Activated gamma-delta T cell (primary cell): ENCODE results near the gene SCRG1.

ENCODE experiments used
- DNase-seq: peaks from one replicate; lab custom pipeline; 2025; lab: John Stamatoyannopoulos, UW
- total RNA-seq, 2 donors: gene quantifications; one replicate each; lab custom pipeline; 2026; lab: John Stamatoyannopoulos, UW

Gene SCRG1
- 0 reads per million in 2 donors for total RNA-seq

DNA sequence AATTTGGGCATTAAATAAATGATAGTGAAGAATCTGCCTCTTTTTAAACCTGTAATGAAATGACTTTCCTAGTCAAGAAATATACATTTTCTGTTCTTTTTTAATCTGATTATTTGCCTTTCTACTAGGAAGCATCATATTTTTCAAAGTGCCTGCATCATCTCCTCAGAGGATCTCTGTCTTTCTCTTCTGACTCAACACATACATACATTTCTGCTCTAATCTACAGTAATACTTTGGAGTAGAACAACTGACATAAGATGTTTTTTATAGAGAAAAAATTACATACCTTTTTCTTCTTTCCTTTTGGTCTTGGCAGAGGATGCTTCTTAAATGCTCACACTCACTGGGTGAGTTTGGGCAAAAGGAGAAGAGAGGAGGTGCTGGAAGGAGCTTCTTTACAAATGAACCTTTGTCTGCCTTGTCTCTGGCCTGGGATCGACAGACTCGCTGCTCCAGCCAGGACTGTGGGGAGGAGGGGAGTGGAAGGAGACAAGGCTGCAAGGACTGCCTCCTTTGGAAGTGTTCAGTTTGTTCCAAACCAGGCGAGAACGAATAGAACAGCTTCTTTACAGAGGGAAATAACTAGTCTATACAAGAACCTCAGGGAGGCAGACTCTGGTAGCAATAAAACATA, at the start of gene SCRG1:
TSS of gene SCRG1 (minus strand) at position 338 of the 637 bp plus-strand sequence. CDS start 7,702 bp downstream, outside the sequence.
- no peak for DNase-seq

DNA sequence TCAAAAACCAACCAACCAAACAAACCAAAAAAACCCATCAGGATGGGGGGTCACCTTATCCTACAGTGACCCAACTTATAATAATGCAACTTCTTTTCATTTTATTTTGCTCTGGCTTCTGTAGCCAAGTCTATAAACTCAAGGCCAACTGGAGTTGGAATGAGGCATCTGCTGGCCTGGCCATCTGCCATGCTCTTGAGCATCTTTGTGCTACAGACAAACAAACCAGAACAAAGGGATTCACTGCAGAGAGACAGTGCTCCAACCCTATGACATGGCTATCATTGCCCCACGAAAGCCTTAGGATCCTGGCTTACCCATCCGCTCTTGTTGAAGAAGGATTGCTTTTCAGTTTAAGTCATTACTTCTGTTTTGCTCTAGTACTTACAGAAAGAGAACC, 49.2 kb upstream of the SCRG1 start:
- DNase-seq = no peak

DNA sequence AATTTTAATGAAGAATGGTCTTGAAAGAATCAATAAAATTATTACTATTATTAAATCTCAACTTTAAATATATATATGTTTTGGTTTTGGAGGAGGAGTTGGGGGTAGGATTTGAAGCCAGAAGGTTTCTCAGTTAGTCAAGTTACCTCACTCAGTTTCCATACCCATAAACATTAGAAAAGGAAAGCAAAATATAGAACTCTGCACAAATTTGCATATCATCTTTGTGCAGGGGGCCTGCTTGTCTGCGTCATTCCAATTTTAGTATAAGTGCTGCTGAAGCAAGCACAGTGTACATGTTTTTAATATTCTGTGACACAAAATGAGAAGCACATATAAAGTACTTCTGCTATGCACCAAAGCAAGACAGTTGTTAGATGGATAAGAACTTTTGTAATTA, 47.5 kb upstream of the SCRG1 start:
- DNase-seq = no peak

GRCh38 chr4:173443121-173443520, 44.2 kb upstream of the SCRG1 start:
- DNase-seq = no peak

DNA sequence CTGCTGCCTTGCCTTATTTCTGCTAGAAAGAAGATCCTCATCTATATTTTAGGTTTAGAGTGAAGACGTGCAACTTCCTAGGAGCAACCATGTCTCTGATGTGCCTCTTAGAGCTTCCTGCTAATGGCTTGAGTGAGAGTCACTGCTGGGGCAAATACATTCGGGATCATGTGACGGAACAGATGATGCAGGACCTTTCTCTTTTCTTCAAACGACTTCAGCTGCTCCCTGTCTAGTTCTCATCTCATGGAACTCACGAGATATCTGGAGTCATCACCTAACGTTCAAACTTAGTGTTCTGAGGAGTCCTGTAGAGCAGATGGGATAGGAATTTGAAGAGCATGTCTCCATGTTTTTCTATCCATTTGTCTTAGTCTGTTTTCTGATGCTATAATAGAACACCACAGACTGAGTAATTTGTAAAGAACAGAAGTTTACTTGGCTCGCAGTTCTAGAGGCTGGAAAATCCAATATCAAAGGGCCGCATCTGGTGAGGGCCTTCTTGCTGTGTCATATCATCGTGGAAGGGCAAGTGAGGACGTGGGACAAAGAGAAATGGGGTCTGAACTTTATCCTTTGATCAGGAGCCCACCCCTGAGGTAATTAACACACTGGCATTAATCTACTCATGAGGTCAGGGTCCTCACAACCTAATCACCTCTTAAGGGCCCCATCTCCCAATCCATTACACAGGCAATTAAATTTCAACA, 43.5 kb upstream of the SCRG1 start:
- no peak for DNase-seq

DNA sequence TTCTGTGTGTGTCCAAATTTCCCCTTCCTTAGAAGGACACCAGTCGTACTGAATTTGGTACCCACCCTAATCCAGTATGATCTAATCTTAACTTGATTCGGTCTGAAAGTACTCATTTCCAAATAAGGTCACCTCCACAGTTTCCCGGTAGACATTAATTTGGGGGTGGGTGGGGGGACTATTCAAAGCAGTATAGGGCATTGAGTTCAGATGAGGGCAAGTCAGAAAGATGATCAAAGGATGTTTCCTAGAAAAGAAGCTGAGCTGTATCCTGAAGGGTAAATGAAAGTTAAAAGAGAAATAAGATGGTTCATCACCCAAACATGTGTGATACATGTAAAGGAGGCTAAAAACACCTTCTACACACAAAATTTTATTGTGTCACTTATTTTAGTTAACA, 42.0 kb upstream of the SCRG1 start:
- DNase-seq = no peak

GRCh38 chr4:173436771-173437265, 37.9 kb upstream of the SCRG1 start:
- DNase-seq = no peak

DNA sequence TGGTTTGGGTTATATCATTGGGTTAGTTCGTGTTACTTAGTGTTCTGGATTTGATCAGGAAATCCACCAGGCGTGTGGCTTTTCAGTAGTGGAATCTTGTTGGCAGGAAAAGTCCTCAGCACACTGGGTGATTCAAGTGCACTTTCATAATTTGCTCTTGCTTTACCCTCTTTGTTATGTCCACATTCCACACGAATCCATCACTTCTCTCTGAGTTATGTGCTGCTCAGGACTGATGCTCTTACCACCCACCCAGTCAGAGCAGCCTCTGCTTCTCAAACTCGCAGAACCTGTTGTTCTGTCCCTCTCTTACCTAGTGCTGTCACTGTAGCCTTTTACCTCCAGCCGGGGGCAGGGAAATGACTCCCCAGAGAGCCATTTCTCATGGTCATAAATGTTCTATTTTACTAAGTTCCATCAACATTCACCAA, 37.2 kb upstream of the SCRG1 start:
- no peak for DNase-seq

GRCh38 chr4:173434231-173434630, 35.3 kb upstream of the SCRG1 start:
- DNase-seq = no peak

DNA sequence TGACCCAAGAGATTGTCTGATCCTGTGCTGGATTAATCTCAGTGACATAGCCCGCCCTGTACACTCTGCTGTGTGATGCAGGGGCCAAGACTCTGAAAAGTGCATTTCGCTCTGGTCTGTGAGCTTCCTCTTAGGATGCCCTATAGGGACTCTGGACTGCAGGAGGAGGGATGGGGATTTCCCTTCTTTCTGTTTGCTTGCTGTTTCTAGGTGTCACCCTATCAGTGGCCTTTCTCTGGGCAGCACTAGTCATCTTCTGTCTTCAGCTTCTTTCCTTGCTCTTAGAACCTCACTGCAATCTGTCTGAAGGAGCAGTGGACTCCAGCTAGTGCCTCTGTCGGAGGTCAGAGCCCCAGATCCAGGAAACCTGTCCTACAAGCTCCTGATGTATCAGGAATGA, 34.5 kb upstream of the SCRG1 start:
- DNase-seq = no peak

DNA sequence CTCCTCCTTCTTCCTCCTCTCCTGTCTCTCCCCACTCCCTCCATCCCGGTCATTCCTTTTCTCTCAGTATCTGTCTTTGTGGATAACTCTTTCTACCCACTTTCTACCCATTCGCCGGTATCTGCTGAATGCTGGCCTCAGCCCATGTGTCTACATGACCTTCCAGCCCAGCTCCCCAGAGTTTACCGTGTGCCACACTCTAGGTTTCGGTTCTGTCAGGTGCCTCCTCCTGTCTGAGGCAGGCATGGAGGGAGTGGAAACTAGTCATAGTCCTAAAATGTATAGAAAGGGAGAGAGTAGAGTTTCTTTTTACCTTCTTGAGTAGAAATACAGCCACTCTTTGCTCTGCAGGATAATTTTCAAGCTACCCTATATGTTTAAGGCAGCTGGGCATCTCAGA, 33.5 kb upstream of the SCRG1 start:
- no peak for DNase-seq

DNA sequence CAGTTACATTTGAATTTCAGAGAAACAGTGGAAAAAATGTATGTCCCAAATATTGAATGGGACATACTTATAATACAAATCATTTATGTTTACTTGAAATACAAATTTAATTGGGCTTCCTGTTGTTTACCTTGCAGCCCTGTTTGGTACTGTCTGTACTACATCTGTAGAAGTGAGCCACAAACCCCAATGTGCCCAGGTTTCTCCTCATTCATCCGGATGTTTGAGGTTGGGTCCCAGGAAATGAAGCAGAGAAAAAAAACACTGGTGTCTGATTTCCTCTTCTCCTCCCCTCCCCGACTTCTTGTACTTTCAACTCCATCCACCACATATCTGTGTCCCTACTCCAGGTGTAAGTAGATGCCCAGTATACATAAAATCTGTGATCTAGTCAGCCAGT, 27.1 kb upstream of the SCRG1 start:
- DNase-seq = no peak

- no peak for DNase-seq
These were observed 26.2 kb upstream of the SCRG1 start for GRCh38 chr4:173424899-173425805.

DNA sequence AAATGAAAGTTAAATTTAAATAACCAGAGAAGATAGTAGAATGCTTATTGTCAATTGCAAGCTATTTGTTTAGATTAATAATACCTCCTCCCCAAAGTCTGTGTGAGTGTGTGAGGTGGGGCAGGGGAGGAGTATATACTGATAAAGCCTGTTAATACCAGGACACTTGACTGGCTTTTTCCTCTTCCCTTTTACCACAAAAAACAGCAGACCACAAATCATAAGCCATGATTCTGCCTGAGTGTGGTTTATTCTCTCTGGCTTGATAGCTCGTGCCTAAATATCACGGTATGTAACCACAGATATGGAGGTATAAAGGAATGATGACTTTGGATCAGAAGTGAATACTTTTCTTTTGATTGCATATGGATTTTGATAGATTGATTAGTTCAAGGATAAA, 21.9 kb upstream of the SCRG1 start:
- DNase-seq = no peak

GRCh38 chr4:173420324-173420752, 21.4 kb upstream of the SCRG1 start:
- DNase-seq = no peak

- DNase-seq = no peak
These were observed 19.7 kb upstream of the SCRG1 start for GRCh38 chr4:173418639-173419038.

DNA sequence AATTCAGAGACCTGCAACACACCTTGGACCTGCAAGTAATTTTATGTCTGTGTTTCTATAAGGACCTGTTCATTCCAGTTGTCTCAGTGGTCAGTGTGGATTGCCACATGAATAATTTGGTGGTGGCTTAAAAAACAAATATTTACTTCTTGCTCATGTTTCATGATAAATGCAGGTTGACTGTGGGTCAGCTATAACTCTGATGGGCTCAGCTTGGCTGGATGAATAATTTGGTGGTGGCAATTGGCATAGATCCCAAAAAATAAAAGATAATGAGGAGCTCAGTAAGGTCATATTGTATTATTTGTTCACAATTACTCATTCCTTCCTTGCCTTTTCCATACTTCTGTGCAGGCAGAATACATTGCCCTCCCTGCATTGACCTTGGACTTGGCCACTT, 18.9 kb upstream of the SCRG1 start:
- no peak for DNase-seq

GRCh38 chr4:173415885-173416653, 17.2 kb upstream of the SCRG1 start:
- peak; percentile 3 for DNase-seq

GRCh38 chr4:173415092-173415491, 16.2 kb upstream of the SCRG1 start:
- DNase-seq = no peak

DNA sequence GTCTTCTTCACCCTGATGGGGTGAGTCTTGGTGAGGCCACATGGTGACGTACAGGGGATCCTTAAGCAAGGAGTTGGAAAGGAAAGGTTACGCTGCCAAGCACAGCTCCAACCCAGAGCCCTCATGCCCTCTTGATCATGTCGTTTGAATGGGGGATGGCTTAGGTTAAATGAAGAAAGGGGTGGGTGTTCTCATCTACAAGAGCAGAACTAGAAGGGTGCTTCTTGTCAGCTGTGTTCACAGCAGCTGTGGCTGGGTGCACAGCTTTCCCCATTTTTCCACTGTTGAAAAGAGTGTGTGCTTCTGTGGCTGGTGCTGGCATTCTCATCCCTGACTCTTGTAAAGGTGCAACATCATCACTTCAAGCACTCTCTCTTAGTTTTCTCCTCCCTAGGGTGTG, 15.5 kb upstream of the SCRG1 start:
- no peak for DNase-seq

- DNase-seq = no peak
These were observed 14.1 kb upstream of the SCRG1 start for GRCh38 chr4:173413036-173413435.
